HG02938 (cell line): ENCODE results near the gene EPHB2.

Source experiments
- ATAC-seq: cut with Tn5 transposase; IDR thresholded peaks from one replicate; pipeline ENCODE4 v1.9.1; 2021; ENCODE audit warnings: mild to moderate bottlenecking, moderate library complexity; ENCODE audit not compliant: unreplicated experiment

EPHB2 gene

DNA sequence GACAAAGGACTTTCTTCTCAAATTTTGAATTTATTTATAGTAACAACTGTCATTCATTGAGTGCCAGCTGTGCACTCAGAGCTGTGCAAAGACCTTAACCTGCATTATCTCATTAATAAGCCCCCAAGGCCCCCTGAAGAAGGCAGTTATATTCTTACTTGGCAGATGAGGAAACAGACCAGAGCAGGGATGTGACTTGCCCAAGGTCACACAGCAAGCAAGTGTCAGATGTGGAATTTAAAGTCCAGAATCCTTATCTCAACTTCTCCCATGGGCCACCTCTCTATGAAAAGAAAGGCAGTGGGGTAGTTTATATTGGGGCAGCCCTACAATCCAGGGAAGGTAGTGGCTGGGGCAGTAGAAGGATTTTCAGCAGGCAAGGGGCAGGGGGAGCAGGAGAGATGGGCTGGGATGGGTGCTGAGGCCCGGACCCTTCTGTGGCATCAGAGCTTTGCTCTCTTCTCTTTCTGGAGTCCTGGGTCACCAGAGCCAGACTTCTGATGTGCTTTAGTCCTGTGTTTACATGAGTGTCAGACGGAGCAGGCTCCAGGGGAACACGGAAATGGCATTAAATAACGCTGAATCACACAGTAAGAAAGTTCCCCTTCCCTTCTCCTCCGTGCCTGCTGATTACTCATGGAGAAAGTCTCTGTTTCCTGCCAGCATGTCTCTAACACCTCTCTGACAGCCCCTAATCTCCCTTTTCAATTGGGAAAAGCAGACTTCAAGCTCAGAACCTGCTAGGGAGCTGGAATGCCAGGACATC, 39.5 kb downstream of the EPHB2 start:
- no peak for ATAC-seq

DNA sequence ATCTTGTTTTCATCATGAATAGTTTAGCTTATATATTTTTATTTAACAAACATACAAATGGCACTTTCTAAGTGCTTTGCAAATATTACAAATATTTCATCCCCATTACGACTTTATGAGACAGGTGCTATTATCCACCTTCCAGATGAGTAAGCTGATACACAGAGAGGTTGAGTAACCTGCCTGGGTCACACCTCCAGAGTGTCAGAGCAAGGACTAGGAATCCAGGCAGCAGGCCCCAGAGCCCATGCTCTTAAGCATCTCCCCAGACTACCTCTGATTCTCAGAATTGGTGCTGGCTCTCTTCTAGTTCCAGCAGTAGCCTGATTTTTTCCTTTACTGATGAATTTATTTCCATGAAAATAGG, 40.0 kb downstream of the EPHB2 start:
- ATAC-seq = no peak

GRCh38 chr1:22751124-22751531, 40.5 kb downstream of the EPHB2 start:
- no peak for ATAC-seq

DNA sequence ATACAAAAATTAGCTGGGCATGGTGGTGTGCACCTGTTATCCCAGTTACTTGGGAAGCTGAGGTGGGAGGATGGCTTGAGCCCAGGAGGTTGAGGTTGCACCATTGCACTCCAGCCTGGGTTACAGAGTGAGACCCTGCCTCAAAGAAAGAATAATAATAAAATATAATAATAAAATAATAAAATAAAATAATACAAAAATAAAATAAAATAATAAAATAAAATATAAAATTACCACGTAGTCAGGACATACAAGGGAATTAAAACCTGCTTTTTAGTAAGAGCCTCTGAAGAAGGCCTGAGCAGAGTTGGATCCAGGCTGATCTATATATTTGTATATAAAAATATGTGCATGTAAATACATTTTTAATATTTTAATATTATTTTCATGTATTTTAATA, 41.7 kb downstream of the EPHB2 start:
- ATAC-seq = no peak

DNA sequence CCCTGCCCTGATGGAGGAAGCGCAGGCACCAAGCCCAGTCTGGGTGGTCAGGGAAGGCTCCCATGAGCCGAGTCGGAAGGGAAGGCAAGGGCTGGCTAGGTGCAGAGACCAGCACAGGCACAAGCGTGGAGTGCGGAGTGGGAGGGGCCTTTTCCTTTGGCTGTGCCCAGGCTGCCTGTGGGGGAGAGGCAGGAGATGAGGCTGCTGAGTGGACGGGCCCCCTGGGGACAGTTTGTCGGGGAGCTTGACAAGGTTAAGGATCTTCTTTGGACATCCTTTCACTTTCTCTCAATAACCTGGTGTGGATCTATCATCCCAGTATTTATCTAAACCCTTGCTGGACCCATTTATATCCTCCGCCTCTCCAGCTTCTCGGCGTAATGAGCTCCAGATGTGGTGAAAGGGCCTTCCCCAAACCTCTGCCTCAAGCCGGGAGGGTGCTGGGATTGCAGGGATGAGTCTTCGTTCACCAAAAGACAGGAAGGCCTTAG, 42.9 kb downstream of the EPHB2 start:
- no peak for ATAC-seq

DNA sequence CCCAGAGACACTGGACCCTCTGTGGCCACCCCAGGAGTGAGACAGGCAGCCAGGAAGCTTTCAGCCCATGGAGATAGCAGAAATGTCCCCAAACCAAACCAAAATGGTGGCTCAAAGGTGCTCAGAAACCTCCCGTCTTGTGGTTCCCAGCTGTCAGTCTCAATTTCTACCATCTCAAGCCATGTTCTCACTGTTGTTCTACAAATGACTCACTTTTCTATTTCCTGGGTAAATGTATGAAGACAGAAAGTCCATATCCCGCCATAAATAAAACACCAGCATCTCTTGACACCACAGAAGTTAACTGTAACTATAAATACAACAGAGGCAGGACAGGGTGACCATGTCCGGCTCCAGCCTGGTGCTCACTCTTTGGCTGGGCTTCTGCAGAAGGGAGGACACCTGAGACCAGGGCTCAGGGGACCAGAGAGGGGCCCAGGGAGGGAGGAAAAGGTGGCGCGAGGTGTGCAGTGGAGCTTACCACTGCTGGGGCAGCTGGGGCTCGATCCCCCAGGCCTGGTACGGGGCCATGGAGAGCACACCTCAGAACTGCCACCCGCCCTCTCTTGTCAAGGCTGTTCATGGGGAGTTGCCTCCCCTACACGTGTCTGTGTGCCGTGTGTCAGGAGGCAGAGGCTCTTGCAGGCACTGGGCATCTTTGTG, 43.6 kb downstream of the EPHB2 start:
- peak; percentile 69 for ATAC-seq

GRCh38 chr1:22754824-22755223, 44.2 kb downstream of the EPHB2 start:
- ATAC-seq = no peak

DNA sequence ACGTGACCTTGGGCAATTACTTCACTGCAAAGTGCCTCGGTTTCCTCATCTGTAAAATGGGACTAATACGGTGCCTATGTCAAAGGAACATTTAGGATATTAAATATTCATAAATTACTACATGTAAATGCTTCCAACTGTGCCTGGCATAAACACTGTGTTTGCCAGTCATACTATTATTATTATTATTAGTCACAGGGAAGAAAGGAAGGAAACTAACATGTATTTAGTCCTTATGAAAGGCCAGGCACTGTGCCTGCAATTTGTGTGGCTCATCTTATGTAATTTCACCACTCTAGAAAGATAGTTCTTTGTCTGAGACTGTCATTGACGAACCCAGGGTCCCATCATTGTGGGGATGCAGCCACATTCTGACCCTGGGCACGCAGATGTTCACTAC, 45.0 kb downstream of the EPHB2 start:
- no peak for ATAC-seq

- no peak for ATAC-seq
Observed at GRCh38 chr1:22756125-22756735, 45.6 kb downstream of the EPHB2 start.

DNA sequence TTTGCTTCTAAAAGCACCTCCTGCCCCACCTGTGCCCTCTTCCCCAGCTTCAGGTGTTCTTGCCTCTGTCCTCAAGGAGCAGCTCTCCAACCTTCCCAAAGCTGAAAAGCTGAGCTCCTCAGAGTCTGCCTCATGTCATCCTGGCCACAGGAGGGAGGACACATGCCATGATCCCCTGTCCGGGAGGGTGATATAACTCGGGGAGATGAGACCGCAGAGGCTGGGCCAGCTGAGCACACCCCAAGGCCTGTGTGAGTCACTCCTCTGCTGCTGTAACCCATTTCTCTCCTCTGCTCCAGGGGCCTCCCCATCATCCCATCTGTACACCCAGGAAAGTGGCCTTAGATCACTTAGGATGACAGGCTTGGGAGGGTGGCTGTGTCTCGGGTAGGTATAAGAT, 49.8 kb downstream of the EPHB2 start:
- ATAC-seq = no peak

DNA sequence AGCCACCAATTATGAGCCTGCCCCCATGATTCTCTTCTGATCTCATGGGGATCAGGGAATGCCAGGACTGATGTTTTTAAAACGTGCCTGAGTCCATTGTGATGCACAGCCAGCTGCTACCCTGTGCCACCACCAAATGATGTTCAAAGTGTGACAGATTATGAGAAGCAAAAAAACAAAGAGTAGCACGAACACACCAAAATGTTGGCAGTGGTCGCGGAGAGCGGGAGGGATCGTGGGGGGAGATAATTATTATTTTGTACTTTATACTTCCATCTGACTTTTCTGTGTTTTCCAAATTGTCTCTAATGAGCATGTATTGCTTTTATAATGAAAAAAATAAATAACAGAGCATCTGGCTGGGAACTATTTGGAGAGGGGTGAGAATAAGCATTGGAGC, 50.5 kb downstream of the EPHB2 start:
- no peak for ATAC-seq

DNA sequence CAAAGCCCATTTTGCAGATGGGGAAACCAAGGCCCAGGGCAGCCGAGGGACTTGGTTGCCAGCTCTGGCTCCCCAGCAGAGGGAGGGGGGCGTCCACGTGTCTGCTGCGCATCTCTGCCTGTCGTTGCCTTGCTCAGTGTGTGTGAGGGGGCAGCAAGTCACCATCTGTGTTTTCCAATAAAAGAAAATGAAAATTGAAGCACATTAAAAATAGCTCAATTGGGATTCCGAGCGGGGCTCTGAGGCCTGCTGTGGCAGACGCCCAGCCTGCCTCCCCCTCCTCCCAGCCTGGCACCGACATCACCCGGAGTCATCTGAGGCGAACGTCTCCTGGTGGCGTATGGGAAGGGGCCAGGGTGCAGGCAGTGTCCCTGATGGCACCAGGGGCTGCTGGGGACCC, 51.2 kb downstream of the EPHB2 start:
- ATAC-seq = no peak

- ATAC-seq = no peak
Observed at GRCh38 chr1:22763487-22764200, 53.0 kb downstream of the EPHB2 start.

- no peak for ATAC-seq
Observed at GRCh38 chr1:22767852-22768251, 57.2 kb downstream of the EPHB2 start.

GRCh38 chr1:22769932-22770331, 59.3 kb downstream of the EPHB2 start:
- ATAC-seq = no peak

GRCh38 chr1:22772014-22772413, 61.4 kb downstream of the EPHB2 start:
- ATAC-seq = no peak

- no peak for ATAC-seq
Observed at GRCh38 chr1:22773981-22774832, 63.6 kb downstream of the EPHB2 start.

- ATAC-seq = no peak
Observed at GRCh38 chr1:22774833-22775182, 64.2 kb downstream of the EPHB2 start.

- ATAC-seq = no peak
Observed at GRCh38 chr1:22775478-22775877, 64.8 kb downstream of the EPHB2 start.

GRCh38 chr1:22776035-22776613, 65.5 kb downstream of the EPHB2 start:
- no peak for ATAC-seq
